WTC11 (cell line): ENCODE measurements around the gene ARHGAP22. TPM values are rescaled to one million over a fixed set of nuclear protein-coding genes. Genes with fewer than 3 reads are reported as not detected.

Source experiments
- ATAC-seq: fragments of 200-7000 bp; cut with Tn5 transposase; 2 replicates; pipeline ENCODE4 v1.10.0; 2021; ENCODE audit warnings: mild to moderate bottlenecking, moderate library complexity
- CTCF ChIA-PET: fragments of 300-600 bp; sonication (Branson Sonifier 250); formaldehyde crosslinking; loops from one replicate; lab custom pipeline; 2021; ENCODE audit warnings: antibody characterized with exemption; lab: Charles Lee
- POLR2A ChIA-PET: fragments of 350-600 bp; sonication (Branson Sonifier 250); formaldehyde crosslinking; loops from one replicate; lab custom pipeline; 2021; ENCODE audit warnings: antibody characterized with exemption; lab: Charles Lee
- DNase-seq: peaks from one replicate; pipeline ENCODE4 v3.0.0; 2021; ENCODE audit warnings: low spot score
- H3K27ac Mint-ChIP-seq: 2 replicates; pipeline ENCODE4 v1.8.0; 2021; ENCODE audit warnings: mixed read lengths
- H3K27me3 Mint-ChIP-seq: 2 replicates; pipeline ENCODE4 v1.8.0; 2021; ENCODE audit warnings: low read depth, mild to moderate bottlenecking, moderate library complexity, mixed read lengths
- H3K36me3 Mint-ChIP-seq: 2 replicates; pipeline ENCODE4 v1.8.0; 2021; ENCODE audit warnings: mixed read lengths
- H3K4me1 Mint-ChIP-seq: 2 replicates; pipeline ENCODE4 v1.8.0; 2022; ENCODE audit warnings: mixed read lengths
- H3K4me3 Mint-ChIP-seq: 2 replicates; pipeline ENCODE4 v1.8.0; 2021; ENCODE audit warnings: mild to moderate bottlenecking, moderate library complexity, mixed read lengths
- H3K9me3 Mint-ChIP-seq: 2 replicates; pipeline ENCODE4 v1.8.0; 2021; ENCODE audit warnings: mixed read lengths
- AR ChIP-seq: fragments of 250-450 bp; sonication (Bioruptor Pico); IDR thresholded peaks from 2 replicates; pipeline ENCODE4 v1.9.0; 2021; ENCODE audit warnings: mild to moderate bottlenecking
- CTCF ChIP-seq: fragments of 200-600 bp; IDR thresholded peaks from 2 replicates; pipeline ENCODE4 v1.8.0; 2022; ENCODE audit warnings: antibody characterized with exemption
- E2F1 ChIP-seq: sonication (generic); formaldehyde crosslinking; IDR thresholded peaks from 2 replicates; pipeline ENCODE4 v1.8.0; 2022; ENCODE audit warnings: mild to moderate bottlenecking, missing genetic modification reagents
- EMX1 ChIP-seq: fragments of 250-450 bp; sonication (Bioruptor Pico); IDR thresholded peaks from 2 replicates; pipeline ENCODE4 v1.8.0; 2021; ENCODE audit warnings: mild to moderate bottlenecking
- HMGA2 ChIP-seq: fragments of 250-450 bp; sonication (Bioruptor Pico); IDR thresholded peaks from 2 replicates; pipeline ENCODE4 v1.4.0; 2021; ENCODE audit warnings: mild to moderate bottlenecking, moderate library complexity
- JAZF1 ChIP-seq: fragments of 250-450 bp; sonication (Bioruptor Pico); IDR thresholded peaks from 2 replicates; pipeline ENCODE4 v1.9.0; 2021; ENCODE audit warnings: moderate library complexity, mild to moderate bottlenecking, inconsistent platforms
- MAX ChIP-seq: sonication (generic); formaldehyde crosslinking; IDR thresholded peaks from 2 replicates; pipeline ENCODE4 v1.8.0; 2022; ENCODE audit warnings: mild to moderate bottlenecking, missing genetic modification reagents
- MXD4 ChIP-seq: fragments of 250-450 bp; sonication (Bioruptor Pico); IDR thresholded peaks from 2 replicates; pipeline ENCODE4 v1.8.0; 2021; ENCODE audit warnings: mild to moderate bottlenecking, moderate library complexity, borderline replicate concordance
- NR3C1 ChIP-seq: sonication (generic); formaldehyde crosslinking; conservative IDR thresholded peaks from 2 replicates; pipeline ENCODE4 v1.8.1; 2023; ENCODE audit warnings: low read depth, mild to moderate bottlenecking, missing genetic modification reagents
- PRDM15 ChIP-seq: sonication (generic); formaldehyde crosslinking; IDR thresholded peaks from 2 replicates; pipeline ENCODE4 v1.8.0; 2022; ENCODE audit warnings: missing genetic modification reagents
- PRRX2 ChIP-seq: fragments of 250-450 bp; sonication (Bioruptor Pico); IDR thresholded peaks from 2 replicates; pipeline ENCODE4 v1.8.0; 2021; ENCODE audit warnings: mild to moderate bottlenecking
- RELA ChIP-seq: sonication (generic); formaldehyde crosslinking; IDR thresholded peaks from 2 replicates; pipeline ENCODE4 v1.8.1; 2022; ENCODE audit warnings: missing genetic modification reagents, mild to moderate bottlenecking, borderline replicate concordance
- SMAD4 ChIP-seq: sonication (generic); formaldehyde crosslinking; IDR thresholded peaks from 2 replicates; pipeline ENCODE4 v1.8.0; 2022; ENCODE audit warnings: mild to moderate bottlenecking, missing genetic modification reagents
- TEAD1 ChIP-seq: sonication (generic); formaldehyde crosslinking; IDR thresholded peaks from 2 replicates; pipeline ENCODE4 v1.8.0; 2022; ENCODE audit warnings: mild to moderate bottlenecking, missing genetic modification reagents
- TP53 ChIP-seq: sonication (generic); formaldehyde crosslinking; IDR thresholded peaks from 2 replicates; pipeline ENCODE4 v1.8.1; 2023; ENCODE audit warnings: mild to moderate bottlenecking, missing genetic modification reagents
- ZMAT4 ChIP-seq: fragments of 250-450 bp; sonication (Bioruptor Pico); IDR thresholded peaks from 2 replicates; pipeline ENCODE4 v1.9.0; 2021; ENCODE audit warnings: mild to moderate bottlenecking
- ZNF281 ChIP-seq: sonication (generic); formaldehyde crosslinking; IDR thresholded peaks from 2 replicates; pipeline ENCODE4 v1.8.0; 2023; ENCODE audit warnings: mild to moderate bottlenecking, missing genetic modification reagents
- total RNA-seq: library from RNA; stranded (reverse); gene quantifications from 3 replicates; pipeline ENCODE4 v1.2.3, GENCODE V29; 2021

Gene ARHGAP22
- total RNA-seq, 1 experiment from 2014 or later: 8.6 TPM

- H3K4me3 Mint-ChIP-seq: no peak overlapping the region
- 0 out of 2 replicates have a peak, but pooled peaks cover 3% of the 10 kb centered on the region for H3K9me3 Mint-ChIP-seq
- no peak for TF ChIP-seq CTCF
- no peak for TF ChIP-seq PRRX2 (CRISPR knock-in tag)
- TF ChIP-seq ZMAT4 (CRISPR knock-in tag): no peak
- TF ChIP-seq TP53 (CRISPR knock-in tag): no peak
- TF ChIP-seq NR3C1 (CRISPR knock-in tag): no peak
- TF ChIP-seq PRDM15 (CRISPR knock-in tag): no peak
- TF ChIP-seq JAZF1 (CRISPR knock-in tag): no peak
- TF ChIP-seq HMGA2 (CRISPR knock-in tag): no peak
- TF ChIP-seq ZNF281: no peak
- no peak for TF ChIP-seq MXD4
- TF ChIP-seq MAX (CRISPR knock-in tag): no peak
- TF ChIP-seq AR (CRISPR knock-in tag): no peak
- no peak for TF ChIP-seq SMAD4 (CRISPR knock-in tag)
- TF ChIP-seq RELA: no peak
- TF ChIP-seq E2F1 (CRISPR knock-in tag): no peak
- TF ChIP-seq TEAD1 (CRISPR knock-in tag): no peak
- TF ChIP-seq EMX1 (CRISPR knock-in tag): no peak
- no peak for DNase-seq
- peaks cover 25% of the 10 kb centered on the region for H3K4me1 Mint-ChIP-seq
- ATAC-seq: no peak; the same call in 1 of the 2 replicates
- no peaks in the 10 kb centered on the region for H3K36me3 Mint-ChIP-seq
- CTCF ChIA-PET: interaction anchor here (0.9 to 4.8 kb wide), 28 partner anchors 7 to 801 kb away, joined by 3 to 102 read pairs (median 5); no protein-coding TSS in a partner anchor
- no peak overlapping the region for H3K27ac Mint-ChIP-seq
- POLR2A ChIA-PET: interaction anchor here (0.6 to 0.7 kb wide), 2 partner anchors 48 to 317 kb away, joined by 3 read pairs; no protein-coding TSS in a partner anchor
- peaks cover 41% of the 10 kb centered on the region for H3K27me3 Mint-ChIP-seq
Observed at GRCh38 chr10:48607356-48608278, 2.7 kb upstream of the ARHGAP22 start.
